ENCODE measurements around the gene MTREX. TPM values are rescaled to one million over a fixed set of nuclear protein-coding genes. Genes with fewer than 3 reads are reported as not detected.

Gene MTREX
- total RNA-seq, 4 donors from 2014 or later = 50.7 to 68.3 (median 64.1) TPM

- WGBS, 2 donors = 87 to 94% methylated on average over 2 of the region's 2 CpGs
- intact Hi-C loops (cut with DNase I; ENCODE audit: low total_unique reads) = no loop called here
- TF ChIP-seq POLR2A (IDR thresholded peaks at IDR 0.05) = no peak
- no peak for TF ChIP-seq CTCF (IDR thresholded peaks at IDR 0.05)
- no peak for DNase-seq (ENCODE audit: low spot score in 2 of 2)
- H3K4me3 ChIP-seq (ENCODE audit: low read depth, poor library complexity, severe bottlenecking) = no peak overlapping the region
These were observed 76.3 kb downstream of the MTREX start for GRCh38 chr5:55384072-55384471.

DNA sequence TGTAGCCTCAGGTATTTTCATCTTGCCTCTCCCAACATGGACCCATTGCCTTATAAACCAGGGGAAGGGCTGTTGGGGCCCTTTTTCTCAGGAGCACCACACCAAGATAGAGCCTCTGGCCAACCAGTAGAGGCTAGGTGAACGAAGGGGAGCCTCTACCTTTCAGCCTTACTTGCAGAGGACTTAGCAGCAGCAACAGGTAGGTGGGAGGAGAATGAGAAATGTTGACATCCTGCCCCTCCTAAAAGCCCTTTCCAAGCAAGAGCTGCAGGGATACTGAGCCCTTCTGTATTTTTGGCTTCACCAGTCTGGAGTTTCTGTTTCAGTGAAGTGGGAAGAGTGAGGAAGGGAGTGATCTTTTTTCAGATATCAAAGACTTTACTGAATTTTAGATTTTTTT is 77.4 kb downstream of the MTREX start:
- 100% methylated on average over 1 of the region's 1 CpG for WGBS, 2 donors
- intact Hi-C loops (cut with DNase I; ENCODE audit: low total_unique reads) = no loop called here
- TF ChIP-seq POLR2A (IDR thresholded peaks at IDR 0.05) (no peak), CTCF (IDR thresholded peaks at IDR 0.05) (no peak)
- no peak for DNase-seq (ENCODE audit: low spot score in 2 of 2)
- no peak overlapping the region for H3K4me3 ChIP-seq (ENCODE audit: low read depth, poor library complexity, severe bottlenecking)

- 60 to 64% methylated on average over 3 of the region's 3 CpGs for whole genome bisulfite sequencing, 2 donors
- intact Hi-C loops (cut with DNase I; ENCODE audit: low total_unique reads) = no loop called here
- TF ChIP-seq POLR2A (IDR thresholded peaks at IDR 0.05) (no peak), CTCF (IDR thresholded peaks at IDR 0.05) (no peak)
- no peak overlapping the region for H3K4me3 ChIP-seq (ENCODE audit: low read depth, poor library complexity, severe bottlenecking)
- no peak for DNase-seq (ENCODE audit: low spot score in 2 of 2)
These were observed 78.1 kb downstream of the MTREX start for GRCh38 chr5:55385846-55386245.

DNA sequence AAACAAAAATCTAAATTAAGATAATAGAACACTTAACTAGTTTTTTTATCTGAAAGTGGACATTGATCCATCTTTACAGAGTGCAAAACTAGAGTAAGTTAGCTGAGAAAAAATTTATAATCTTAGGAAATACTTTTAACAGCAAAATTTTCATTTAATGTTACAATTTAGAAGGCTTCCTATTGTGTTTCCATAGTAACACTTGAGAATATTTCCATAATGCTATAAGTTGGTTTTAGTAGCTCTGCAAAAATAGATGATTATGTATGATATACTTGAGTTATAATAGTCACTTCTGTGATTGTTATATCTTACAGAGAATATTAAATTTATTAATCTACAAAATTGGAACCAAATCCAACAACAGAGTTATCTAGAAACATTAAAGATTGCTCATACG is 78.6 kb downstream of the MTREX start:
- no peak overlapping the region for H3K4me3 ChIP-seq (ENCODE audit: low read depth, poor library complexity, severe bottlenecking)
- TF ChIP-seq CTCF (IDR thresholded peaks at IDR 0.05) (no peak), POLR2A (IDR thresholded peaks at IDR 0.05) (no peak)
- no peak for DNase-seq (ENCODE audit: low spot score in 2 of 2)
- intact Hi-C loops (cut with DNase I; ENCODE audit: low total_unique reads) = no loop called here
- WGBS, 2 donors = 83 to 84% methylated on average over 1 of the region's 1 CpG

DNA sequence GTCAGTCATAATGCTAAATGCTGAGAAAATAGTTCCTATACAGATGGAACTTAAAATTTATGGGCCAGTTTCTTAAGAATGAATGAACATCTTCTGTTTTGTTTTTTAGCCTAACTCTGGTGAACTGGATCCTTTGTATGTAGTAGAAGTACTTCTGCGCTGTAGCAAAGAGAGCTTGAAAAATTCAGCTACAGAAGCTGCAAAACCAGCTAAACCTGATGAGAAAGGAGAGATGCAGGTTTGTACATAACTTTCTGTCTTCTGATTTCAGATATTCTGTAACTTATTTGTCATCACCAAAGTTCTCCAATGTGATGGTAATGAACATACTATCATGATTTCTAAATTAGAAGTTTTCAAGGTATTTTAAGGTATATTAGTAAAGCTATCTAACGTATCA is 80.1 kb downstream of the MTREX start:
- no peak for DNase-seq (ENCODE audit: low spot score in 2 of 2)
- intact Hi-C loops (cut with DNase I; ENCODE audit: low total_unique reads) = no loop called here
- WGBS, 2 donors = 78 to 79% methylated on average over 2 of the region's 2 CpGs
- no peak overlapping the region for H3K4me3 ChIP-seq (ENCODE audit: low read depth, poor library complexity, severe bottlenecking)
- TF ChIP-seq CTCF (IDR thresholded peaks at IDR 0.05) = no peak
- no peak for TF ChIP-seq POLR2A (IDR thresholded peaks at IDR 0.05)

- WGBS, 2 donors = 92 to 98% methylated on average over 2 of the region's 2 CpGs
- no peak overlapping the region for H3K4me3 ChIP-seq (ENCODE audit: low read depth, poor library complexity, severe bottlenecking)
- no peak for DNase-seq (ENCODE audit: low spot score in 2 of 2)
- no peak for TF ChIP-seq CTCF (IDR thresholded peaks at IDR 0.05)
- no peak for TF ChIP-seq POLR2A (IDR thresholded peaks at IDR 0.05)
- intact Hi-C loops (cut with DNase I; ENCODE audit: low total_unique reads) = no loop called here
These were observed 83.9 kb downstream of the MTREX start for GRCh38 chr5:55391707-55392106.
